HG03457 (cell line): ENCODE measurements around the gene FGFR2.
"Not testable (repeated sequence)": the region's sequence is repeated elsewhere in the genome, so short reads cannot be mapped to it uniquely, and the experiment has no call there.

Experiments
- ATAC-seq: cut with Tn5 transposase; IDR thresholded peaks from one replicate; pipeline ENCODE4 v1.9.1; 2021; ENCODE audit warnings: moderate number of reproducible peaks; ENCODE audit not compliant: unreplicated experiment

The FGFR2 gene

DNA sequence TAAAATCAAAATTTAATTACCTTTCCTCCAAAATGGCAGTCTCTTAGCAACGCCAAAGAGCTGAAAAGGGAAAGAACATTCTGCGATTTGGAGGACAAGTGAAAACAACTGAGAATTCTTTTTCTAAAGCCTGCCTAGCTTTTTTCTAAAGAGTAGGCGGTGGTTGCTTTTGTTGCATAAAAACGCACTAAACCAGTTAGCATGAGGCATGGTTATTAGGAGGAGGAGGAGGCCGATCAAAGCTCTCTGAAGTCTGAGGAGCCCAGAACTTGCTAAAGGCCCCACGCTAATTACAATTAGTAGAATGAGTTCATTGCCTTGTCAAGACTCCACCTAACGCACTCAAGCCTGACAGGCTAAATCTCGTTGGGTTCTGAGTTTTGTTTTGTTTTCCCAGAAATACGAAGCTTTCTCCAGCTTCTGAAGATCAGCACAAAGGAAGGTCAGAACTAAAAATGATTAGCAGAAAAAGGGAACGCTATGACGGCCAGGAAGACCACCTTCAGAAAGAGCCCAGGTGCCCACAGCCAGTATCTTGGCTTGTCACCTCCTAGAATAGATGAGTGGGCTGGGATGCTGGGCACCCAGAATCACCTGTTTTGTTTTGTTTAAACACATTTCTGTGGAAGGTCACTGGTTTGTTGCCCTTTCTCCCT is 72.0 kb downstream of the FGFR2 start:
- no peak for ATAC-seq

DNA sequence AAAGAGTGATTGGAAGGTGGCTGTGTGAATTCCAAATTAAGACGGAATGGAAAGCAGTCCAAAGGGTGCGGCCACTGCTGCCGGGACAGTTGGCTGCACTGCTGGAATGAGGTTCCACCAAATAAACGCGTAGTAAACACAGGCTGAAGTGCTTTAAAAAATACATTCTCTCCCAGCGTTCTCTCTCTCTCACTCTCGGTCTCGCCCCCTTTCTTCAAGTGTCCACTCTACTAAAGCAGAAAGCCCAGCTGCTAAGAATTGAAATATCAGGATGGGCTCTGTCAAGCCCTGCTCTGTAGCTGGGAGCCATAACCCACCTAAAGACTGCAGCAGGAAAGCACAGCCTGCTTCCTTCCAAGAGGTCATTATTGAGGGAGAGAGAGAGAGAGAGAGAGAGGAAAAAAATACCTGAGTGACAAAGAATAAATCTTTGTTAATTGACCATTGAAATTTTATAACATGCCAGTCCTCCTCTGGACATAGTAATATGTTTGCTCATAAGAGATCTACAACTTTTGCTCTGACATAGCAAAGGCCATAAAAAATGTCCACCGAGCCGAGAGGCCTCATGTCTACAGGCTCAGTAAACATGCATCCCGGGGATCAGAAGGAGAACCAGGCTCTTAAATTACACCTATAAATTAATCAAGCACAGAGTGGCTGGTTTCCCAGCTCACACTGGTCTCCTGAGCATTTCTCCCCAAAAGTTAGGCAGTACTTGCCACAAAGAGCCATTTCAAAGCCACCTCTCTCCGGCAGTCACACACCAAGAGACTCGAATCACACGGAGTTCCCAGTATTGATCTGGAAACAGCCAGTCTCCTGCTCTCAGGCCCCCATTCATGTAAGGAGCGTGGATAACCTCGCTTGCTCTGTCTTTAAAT is 72.8 kb downstream of the FGFR2 start:
- no peak for ATAC-seq

DNA sequence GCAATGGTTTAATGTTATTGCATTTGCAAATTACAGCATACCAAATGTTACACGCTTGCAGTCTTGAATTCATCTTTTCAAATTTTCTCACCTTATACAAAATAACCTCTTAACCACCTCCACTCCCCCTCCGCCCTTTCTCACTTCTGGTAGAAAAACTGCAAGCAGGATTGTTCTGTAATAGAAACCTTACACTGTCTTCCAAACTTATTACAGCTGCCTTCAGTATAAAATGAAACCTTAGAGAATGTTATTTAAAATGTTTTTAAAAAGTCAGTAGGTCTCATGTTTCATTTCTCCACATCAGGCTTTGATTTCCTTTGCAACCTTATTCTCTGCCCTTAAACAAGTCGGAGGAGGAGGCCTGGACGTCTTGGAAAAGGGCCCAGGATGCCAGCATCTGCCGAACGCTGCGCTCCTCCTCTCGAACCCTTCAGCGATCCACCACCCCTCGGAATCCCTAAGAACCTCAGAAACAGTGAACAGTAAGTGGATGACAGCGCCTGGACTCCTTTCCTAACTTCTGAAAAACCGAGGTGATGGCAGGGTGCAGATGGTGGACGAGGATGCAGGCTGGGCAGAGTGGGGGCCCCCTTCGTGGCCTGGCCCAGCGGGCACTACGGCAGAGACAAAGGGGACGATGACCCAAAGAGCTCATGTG is 74.0 kb downstream of the FGFR2 start:
- ATAC-seq, result no peak

DNA sequence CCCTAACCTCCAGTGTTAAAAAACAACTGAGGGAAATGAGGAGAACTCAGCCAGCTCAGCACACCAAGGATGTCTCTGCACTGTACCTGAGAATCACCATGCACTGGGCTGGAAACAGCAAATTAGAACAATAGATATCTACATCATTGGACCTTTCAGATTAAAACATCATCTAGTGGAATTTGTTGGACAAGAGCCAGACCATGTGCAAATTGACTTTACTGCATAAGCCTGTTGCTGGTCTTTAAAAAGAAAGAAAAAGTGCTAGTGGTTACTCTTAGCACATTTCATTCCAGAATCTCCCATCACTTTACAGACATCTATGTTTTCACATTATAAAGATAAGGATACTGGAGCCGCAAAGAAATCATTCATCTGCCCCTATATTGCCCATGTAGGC is 75.4 kb downstream of the FGFR2 start:
- ATAC-seq, result no peak

- no peak for ATAC-seq
Measured at GRCh38 chr10:121521794-121522556, 76.3 kb downstream of the FGFR2 start.

GRCh38 chr10:121520526-121520925 is 77.7 kb downstream of the FGFR2 start:
- not testable (repeated sequence) for ATAC-seq

- no peak for ATAC-seq
Measured at GRCh38 chr10:121519901-121520493, 78.2 kb downstream of the FGFR2 start.

GRCh38 chr10:121519411-121519810 is 78.8 kb downstream of the FGFR2 start:
- no peak for ATAC-seq

DNA sequence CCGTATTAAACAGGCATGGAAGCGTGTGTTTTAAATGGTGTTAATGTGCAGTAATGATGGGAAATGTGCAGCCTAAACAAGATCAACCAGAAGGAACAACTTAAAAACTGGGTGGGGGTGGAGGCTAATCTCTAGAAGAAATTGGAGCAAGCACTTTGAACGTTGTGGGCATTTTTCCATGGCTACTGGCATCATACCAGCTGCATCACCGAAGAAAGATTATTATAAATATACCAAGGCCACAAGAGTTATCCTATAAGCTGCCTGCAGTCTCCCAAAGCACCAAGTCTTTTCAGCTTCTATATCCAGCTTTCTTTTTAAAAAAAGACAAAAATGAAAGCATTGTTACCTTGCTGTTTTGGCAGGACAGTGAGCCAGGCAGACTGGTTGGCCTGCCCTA is 79.9 kb downstream of the FGFR2 start:
- ATAC-seq, result no peak

- no peak for ATAC-seq
Measured at GRCh38 chr10:121516093-121516865, 82.0 kb downstream of the FGFR2 start.

- ATAC-seq, result no peak
Measured at GRCh38 chr10:121514141-121514865, 83.9 kb downstream of the FGFR2 start.

GRCh38 chr10:121511943-121512342 is 86.3 kb downstream of the FGFR2 start:
- ATAC-seq, result no peak

DNA sequence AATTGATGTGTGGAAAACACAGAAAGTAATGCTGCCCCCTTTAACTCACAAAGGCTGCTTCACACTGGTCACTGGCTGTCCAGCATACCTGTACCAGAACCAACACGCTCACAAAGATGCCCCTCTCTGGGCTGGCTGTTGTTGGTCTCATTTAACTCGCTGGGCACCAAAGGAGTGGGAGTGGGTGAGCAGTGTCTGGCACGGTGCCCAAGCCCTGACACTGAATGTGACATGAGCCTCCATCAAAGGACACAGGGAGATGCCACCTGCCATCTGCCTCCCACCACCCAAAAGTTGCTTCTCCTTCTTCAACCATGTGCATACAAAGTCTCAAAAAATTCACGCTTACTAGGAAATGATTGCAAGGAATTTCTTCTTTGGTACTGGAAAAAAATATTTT is 86.8 kb downstream of the FGFR2 start:
- ATAC-seq, result no peak

DNA sequence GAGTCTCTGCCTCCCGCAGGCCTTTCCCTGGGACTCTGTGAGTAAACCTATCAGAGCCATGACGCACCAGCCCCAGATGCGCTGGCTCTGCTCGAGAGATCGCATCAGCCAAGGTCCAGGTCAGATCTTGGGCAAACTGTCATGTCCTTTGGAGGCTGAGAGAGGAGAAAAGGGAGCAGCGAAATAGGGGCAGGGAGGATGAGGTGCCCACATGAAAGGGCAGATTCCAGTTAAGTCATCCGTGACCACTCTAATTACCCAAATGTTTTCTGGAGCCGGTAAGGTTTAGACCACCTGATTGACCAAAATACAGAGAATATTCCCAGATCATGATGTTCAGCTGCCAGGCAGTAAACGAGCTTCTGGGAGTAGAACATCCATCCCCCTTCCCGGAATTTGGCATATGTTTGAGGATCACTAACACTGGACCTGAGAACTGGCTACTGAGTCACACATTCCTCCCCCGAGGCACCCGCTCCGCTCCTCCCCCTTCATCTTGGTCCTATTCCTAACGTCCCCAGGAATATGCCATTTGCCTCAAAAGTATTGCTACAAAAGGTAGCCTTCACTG is 88.0 kb downstream of the FGFR2 start:
- ATAC-seq, result no peak

- no peak for ATAC-seq
Measured at GRCh38 chr10:121509796-121510195, 88.4 kb downstream of the FGFR2 start.

- no peak for ATAC-seq
Measured at GRCh38 chr10:121509112-121509511, 89.1 kb downstream of the FGFR2 start.

DNA sequence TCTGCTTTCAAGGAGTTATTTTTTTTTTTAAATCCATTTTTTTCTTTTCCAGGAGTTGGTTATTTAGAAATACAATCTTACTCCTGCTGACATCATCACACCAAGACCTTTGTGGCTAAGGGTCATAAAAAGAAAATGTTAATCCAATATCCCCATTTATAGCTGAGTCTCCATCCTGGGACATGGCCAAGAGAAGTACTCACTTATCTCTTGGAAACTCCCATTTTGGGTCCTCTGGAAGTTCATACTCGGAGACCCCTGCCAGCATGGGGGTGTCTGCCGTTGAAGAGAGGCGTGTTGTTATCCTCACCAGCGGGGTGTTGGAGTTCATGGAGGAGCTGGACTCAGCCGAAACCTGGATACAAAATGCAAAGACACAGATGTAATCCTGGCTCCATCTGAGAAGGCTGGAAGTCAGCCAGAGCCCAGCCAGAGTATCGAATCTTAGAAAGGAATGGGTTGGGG is 94.6 kb downstream of the FGFR2 start:
- ATAC-seq, result no peak

- no peak for ATAC-seq
Measured at GRCh38 chr10:121501796-121502195, 96.4 kb downstream of the FGFR2 start.
